ENCODE results near the gene SPCS3.

The SPCS3 gene

DNA sequence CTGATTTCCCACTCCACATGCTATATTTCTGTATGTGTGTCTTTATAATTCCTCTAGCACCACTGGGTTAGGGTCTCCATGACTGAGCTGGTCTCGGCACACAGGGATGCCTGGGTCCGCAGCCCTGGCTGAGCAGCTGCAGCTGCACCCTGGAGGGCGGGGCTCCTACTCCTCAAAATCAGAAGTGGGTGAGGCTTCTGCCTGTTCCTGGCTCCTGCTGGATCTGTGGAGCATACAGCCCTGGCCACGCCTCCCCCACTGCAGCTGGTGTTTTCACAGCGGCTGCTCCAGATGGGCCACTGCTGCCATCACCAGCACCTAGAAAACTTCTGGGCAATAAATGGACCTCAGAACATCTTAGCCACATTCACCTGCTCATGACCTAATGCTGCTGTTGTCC lies 30.9 kb downstream of the SPCS3 start:
- Mint-ChIP-seq H3K9me3 (ENCODE audit: low read depth) (peaks cover 24% of the 10 kb centered on the region), H3K36me3 (peaks cover 27% of the 10 kb centered on the region), H3K27ac (no peak overlapping the region), H3K4me3 (no peak overlapping the region), H3K27me3 (no peaks in the 10 kb centered on the region), H3K4me1 (ENCODE audit: low read depth) (no peaks in the 10 kb centered on the region)

- Mint-ChIP-seq H3K36me3 (peaks cover 10% of the 10 kb centered on the region), H3K27ac (no peak overlapping the region), H3K4me3 (no peak overlapping the region), H3K9me3 (ENCODE audit: low read depth) (peaks cover 8% of the 10 kb centered on the region), H3K4me1 (ENCODE audit: low read depth) (no peaks in the 10 kb centered on the region), H3K27me3 (no peaks in the 10 kb centered on the region)
Measured at GRCh38 chr4:176354884-176355283, 35.1 kb downstream of the SPCS3 start.

- H3K36me3 Mint-ChIP-seq: peaks cover 7% of the 10 kb centered on the region
- no peak overlapping the region for H3K4me3 Mint-ChIP-seq
- peaks cover 4% of the 10 kb centered on the region for H3K9me3 Mint-ChIP-seq (ENCODE audit: low read depth)
- no peaks in the 10 kb centered on the region for H3K27me3 Mint-ChIP-seq
- no peak overlapping the region for H3K27ac Mint-ChIP-seq
- no peaks in the 10 kb centered on the region for H3K4me1 Mint-ChIP-seq (ENCODE audit: low read depth)
Measured at GRCh38 chr4:176357359-176358082, 37.8 kb downstream of the SPCS3 start.

- Mint-ChIP-seq H3K27ac (no peak overlapping the region), H3K4me3 (no peak overlapping the region), H3K27me3 (peaks cover 1% of the 10 kb centered on the region), H3K4me1 (ENCODE audit: low read depth) (no peaks in the 10 kb centered on the region), H3K36me3 (peaks cover 4% of the 10 kb centered on the region), H3K9me3 (ENCODE audit: low read depth) (peaks cover 4% of the 10 kb centered on the region)
Measured at GRCh38 chr4:176358083-176358469, 38.3 kb downstream of the SPCS3 start.

GRCh38 chr4:176359590-176359989 lies 39.8 kb downstream of the SPCS3 start:
- Mint-ChIP-seq H3K4me3 (no peak overlapping the region), H3K27me3 (peaks cover 1% of the 10 kb centered on the region), H3K27ac (no peak overlapping the region), H3K36me3 (no peaks in the 10 kb centered on the region), H3K9me3 (ENCODE audit: low read depth) (no peaks in the 10 kb centered on the region), H3K4me1 (ENCODE audit: low read depth) (no peaks in the 10 kb centered on the region)

GRCh38 chr4:176360446-176360845 lies 40.7 kb downstream of the SPCS3 start:
- Mint-ChIP-seq H3K4me3 (no peak overlapping the region), H3K36me3 (no peaks in the 10 kb centered on the region), H3K9me3 (ENCODE audit: low read depth) (no peaks in the 10 kb centered on the region), H3K27me3 (peaks cover 1% of the 10 kb centered on the region), H3K27ac (no peak overlapping the region), H3K4me1 (ENCODE audit: low read depth) (no peaks in the 10 kb centered on the region)

GRCh38 chr4:176363072-176363471 lies 43.3 kb downstream of the SPCS3 start:
- H3K9me3 Mint-ChIP-seq (ENCODE audit: low read depth): peaks cover 8% of the 10 kb centered on the region
- no peak overlapping the region for H3K27ac Mint-ChIP-seq

GRCh38 chr4:176367771-176368465 lies 48.2 kb downstream of the SPCS3 start:
- peaks cover 8% of the 10 kb centered on the region for H3K9me3 Mint-ChIP-seq (ENCODE audit: low read depth)
- peaks cover 8% of the 10 kb centered on the region for H3K36me3 Mint-ChIP-seq
- H3K4me1 Mint-ChIP-seq (ENCODE audit: low read depth): no peaks in the 10 kb centered on the region
- no peak overlapping the region for H3K27ac Mint-ChIP-seq
- H3K4me3 Mint-ChIP-seq: no peak overlapping the region
- H3K27me3 Mint-ChIP-seq: peaks cover 1% of the 10 kb centered on the region

More at GRCh38 chr4:176363072-176363471, 43.3 kb downstream of the SPCS3 start:
- Mint-ChIP-seq H3K36me3 (peaks cover 8% of the 10 kb centered on the region), H3K4me3 (no peak overlapping the region), H3K27me3 (peaks cover 1% of the 10 kb centered on the region), H3K4me1 (ENCODE audit: low read depth) (no peaks in the 10 kb centered on the region)

DNA sequence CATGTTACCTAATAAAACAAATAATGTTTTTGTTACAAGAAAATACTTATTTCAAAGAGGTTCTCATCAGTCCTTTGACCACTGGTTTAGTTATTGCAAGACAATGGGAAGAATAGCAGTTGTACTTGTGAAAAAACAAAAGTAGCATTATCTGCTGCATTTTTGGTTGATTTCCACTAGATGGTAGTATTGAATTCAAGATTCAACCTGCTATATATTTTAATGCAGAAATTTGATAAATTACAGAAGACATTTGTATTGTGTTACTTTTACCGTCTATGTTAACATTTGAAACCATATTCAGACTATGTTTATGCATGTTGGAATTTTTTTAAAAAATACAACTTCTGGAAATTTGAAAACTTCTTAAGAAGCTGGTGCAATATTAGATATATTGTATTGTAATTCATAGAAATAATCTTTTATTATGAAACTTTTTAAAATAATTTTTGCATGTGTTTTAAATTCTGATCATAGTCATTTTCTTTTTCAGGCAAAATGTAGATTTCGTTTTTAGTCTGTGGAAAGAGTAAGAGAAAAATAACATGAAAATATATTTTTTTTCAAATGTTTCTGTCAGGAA lies 56.4 kb downstream of the SPCS3 start:
- Mint-ChIP-seq H3K9me3 (ENCODE audit: low read depth) (no peaks in the 10 kb centered on the region), H3K36me3 (no peaks in the 10 kb centered on the region), H3K27me3 (peaks cover 6% of the 10 kb centered on the region), H3K4me1 (ENCODE audit: low read depth) (no peaks in the 10 kb centered on the region), H3K4me3 (no peak overlapping the region), H3K27ac (no peak overlapping the region)

DNA sequence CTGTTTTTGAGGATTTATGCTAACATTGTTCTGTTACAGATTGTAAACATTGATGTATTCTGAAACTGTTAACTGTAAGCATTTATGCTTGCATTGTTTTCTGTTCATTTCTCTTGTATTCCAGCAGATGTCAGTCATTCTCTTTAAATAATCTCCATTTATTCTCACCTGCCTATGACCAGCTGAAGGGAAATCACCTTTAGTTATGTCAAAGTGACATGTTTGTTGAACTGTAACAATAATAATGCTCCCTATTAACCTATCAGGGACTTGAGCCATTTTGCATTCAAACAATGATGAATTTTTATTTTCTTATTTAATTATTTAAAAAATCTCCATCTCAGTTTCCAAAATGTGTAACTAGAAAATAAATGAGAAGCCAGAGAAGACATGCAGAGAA lies 58.0 kb downstream of the SPCS3 start:
- Mint-ChIP-seq H3K27me3 (peaks cover 5% of the 10 kb centered on the region), H3K4me1 (ENCODE audit: low read depth) (no peaks in the 10 kb centered on the region), H3K4me3 (no peak overlapping the region), H3K36me3 (no peaks in the 10 kb centered on the region), H3K27ac (no peak overlapping the region), H3K9me3 (ENCODE audit: low read depth) (no peaks in the 10 kb centered on the region)

DNA sequence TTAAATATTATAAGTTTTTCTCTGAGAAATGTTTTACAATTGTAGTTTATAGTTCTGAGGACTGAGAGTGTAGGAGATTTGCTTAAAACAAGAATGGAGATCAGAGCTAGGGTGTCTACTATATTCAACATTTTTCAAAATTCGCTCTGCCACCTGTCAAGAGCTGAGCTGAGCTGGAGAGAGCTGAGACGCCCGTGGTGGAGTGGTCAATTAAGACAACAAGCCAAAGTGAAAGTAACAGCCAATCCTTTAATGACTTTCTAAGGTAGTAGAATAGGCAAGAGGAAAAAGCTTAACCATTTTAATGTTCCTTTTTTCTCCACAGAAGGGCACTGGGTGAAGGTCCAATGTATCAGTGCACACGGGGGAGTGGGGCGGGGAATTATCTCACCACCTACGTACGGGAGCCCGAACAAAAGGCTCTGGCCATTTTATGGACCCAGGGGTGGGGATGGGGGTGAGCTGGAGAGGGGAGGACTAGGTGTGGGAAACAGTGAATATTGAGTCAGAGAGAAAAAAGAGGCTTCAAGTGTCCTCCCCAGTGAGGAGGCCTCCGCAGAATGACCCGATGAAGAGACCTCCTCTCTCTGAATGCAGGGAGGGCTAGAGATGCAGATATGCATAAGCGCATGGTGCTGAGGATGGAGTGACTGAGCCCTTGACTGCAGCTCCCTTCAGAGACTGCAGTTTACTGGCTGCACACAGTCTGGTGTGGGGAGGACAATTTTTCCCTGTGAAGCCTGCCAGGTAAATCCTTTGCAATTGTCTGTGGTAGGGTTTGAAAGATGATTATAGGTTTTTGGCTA lies 60.8 kb downstream of the SPCS3 start:
- Mint-ChIP-seq H3K4me1 (ENCODE audit: low read depth) (no peaks in the 10 kb centered on the region), H3K27me3 (peaks cover 7% of the 10 kb centered on the region), H3K27ac (no peak overlapping the region), H3K36me3 (no peaks in the 10 kb centered on the region), H3K4me3 (no peak overlapping the region), H3K9me3 (ENCODE audit: low read depth) (no peaks in the 10 kb centered on the region)

Measured in activated naive CD8-positive, alpha-beta T cell (primary cell).